ENCODE measurements around the gene EXOC6B.
"Not testable (repeated sequence)": the region's sequence is repeated elsewhere in the genome, so short reads cannot be mapped to it uniquely, and the experiment has no call there.

The EXOC6B gene

GRCh38 chr2:72574886-72575285, 250.9 kb downstream of the EXOC6B start:
- Histone ChIP-seq H3K9me3 (ENCODE audit: control insufficient read depth, low read length) (no peaks in the 10 kb centered on the region), H3K4me3 (ENCODE audit: extremely low read depth, insufficient read depth, low read length, poor library complexity, severe bottlenecking) (no peak overlapping the region), H3K36me3 (ENCODE audit: control insufficient read depth, insufficient read depth, low read length) (peaks cover 5% of the 10 kb centered on the region), H3K4me1 (ENCODE audit: control insufficient read depth, insufficient read depth, low read length, poor library complexity, severe bottlenecking) (peaks cover 11% of the 10 kb centered on the region), H3K27ac (ENCODE audit: low read depth, low read length, severe bottlenecking) (no peak overlapping the region)
- 100% methylated on average over 3 of the region's 3 CpGs; no CpG with 5 or more reads in 1 of the 2 experiments for WGBS, 2 experiments (ENCODE audit: insufficient coverage in 2 of 2)

GRCh38 chr2:72573232-72573631, 252.6 kb downstream of the EXOC6B start:
- H3K36me3 ChIP-seq (ENCODE audit: control insufficient read depth, insufficient read depth, low read length), result peaks cover 5% of the 10 kb centered on the region
- H3K4me1 ChIP-seq (ENCODE audit: control insufficient read depth, insufficient read depth, low read length, poor library complexity, severe bottlenecking), result peaks cover 11% of the 10 kb centered on the region
- no peaks in the 10 kb centered on the region for H3K9me3 ChIP-seq (ENCODE audit: control insufficient read depth, low read length)
- H3K27ac ChIP-seq (ENCODE audit: low read depth, low read length, severe bottlenecking), result no peak overlapping the region
- H3K4me3 ChIP-seq (ENCODE audit: extremely low read depth, insufficient read depth, low read length, poor library complexity, severe bottlenecking), result no peak overlapping the region
- WGBS, 2 experiments (ENCODE audit: insufficient coverage in 2 of 2), result 100% methylated on average over 1 of the region's 1 CpG; no CpG with 5 or more reads in 1 of the 2 experiments

GRCh38 chr2:72572501-72572900, 253.3 kb downstream of the EXOC6B start:
- Histone ChIP-seq H3K9me3 (ENCODE audit: control insufficient read depth, low read length) (no peaks in the 10 kb centered on the region), H3K27ac (ENCODE audit: low read depth, low read length, severe bottlenecking) (no peak overlapping the region), H3K36me3 (ENCODE audit: control insufficient read depth, insufficient read depth, low read length) (peaks cover 5% of the 10 kb centered on the region), H3K4me1 (ENCODE audit: control insufficient read depth, insufficient read depth, low read length, poor library complexity, severe bottlenecking) (peaks cover 11% of the 10 kb centered on the region), H3K4me3 (ENCODE audit: extremely low read depth, insufficient read depth, low read length, poor library complexity, severe bottlenecking) (no peak overlapping the region)
- whole genome bisulfite sequencing, 2 experiments (ENCODE audit: insufficient coverage in 2 of 2), result no CpG with 5 or more reads among the region's 2 CpGs

- no CpG with 5 or more reads among the region's 1 CpG for WGBS, 2 experiments (ENCODE audit: insufficient coverage in 2 of 2)
- Histone ChIP-seq H3K4me1 (ENCODE audit: control insufficient read depth, insufficient read depth, low read length, poor library complexity, severe bottlenecking) (peaks cover 11% of the 10 kb centered on the region), H3K4me3 (ENCODE audit: extremely low read depth, insufficient read depth, low read length, poor library complexity, severe bottlenecking) (no peak overlapping the region), H3K36me3 (ENCODE audit: control insufficient read depth, insufficient read depth, low read length) (peaks cover 5% of the 10 kb centered on the region), H3K27ac (ENCODE audit: low read depth, low read length, severe bottlenecking) (no peak overlapping the region), H3K9me3 (ENCODE audit: control insufficient read depth, low read length) (no peaks in the 10 kb centered on the region)
Measured at GRCh38 chr2:72570413-72570812, 255.4 kb downstream of the EXOC6B start.

GRCh38 chr2:72562451-72563153, 263.2 kb downstream of the EXOC6B start:
- Histone ChIP-seq H3K4me3 (ENCODE audit: extremely low read depth, insufficient read depth, low read length, poor library complexity, severe bottlenecking) (no peak overlapping the region), H3K27ac (ENCODE audit: low read depth, low read length, severe bottlenecking) (peak overlapping the region; percentile 93), H3K36me3 (ENCODE audit: control insufficient read depth, insufficient read depth, low read length) (no peaks in the 10 kb centered on the region), H3K9me3 (ENCODE audit: control insufficient read depth, low read length) (no peaks in the 10 kb centered on the region), H3K4me1 (ENCODE audit: control insufficient read depth, insufficient read depth, low read length, poor library complexity, severe bottlenecking) (peaks cover 30% of the 10 kb centered on the region)
- 33% methylated on average over 1 of the region's 4 CpGs; no CpG with 5 or more reads in 1 of the 2 experiments for WGBS, 2 experiments (ENCODE audit: insufficient coverage in 2 of 2)

GRCh38 chr2:72561621-72562318, 264.1 kb downstream of the EXOC6B start:
- WGBS, 2 experiments (ENCODE audit: insufficient coverage in 2 of 2), result 71% methylated on average over 1 of the region's 4 CpGs; no CpG with 5 or more reads in 1 of the 2 experiments
- Histone ChIP-seq H3K9me3 (ENCODE audit: control insufficient read depth, low read length) (no peaks in the 10 kb centered on the region), H3K36me3 (ENCODE audit: control insufficient read depth, insufficient read depth, low read length) (no peaks in the 10 kb centered on the region)

GRCh38 chr2:72555943-72556342, 269.9 kb downstream of the EXOC6B start:
- WGBS, 2 experiments (ENCODE audit: insufficient coverage in 2 of 2), result 100% methylated on average over 1 of the region's 1 CpG
- no peak overlapping the region for H3K27ac ChIP-seq (ENCODE audit: low read depth, low read length, severe bottlenecking)
- H3K36me3 ChIP-seq (ENCODE audit: control insufficient read depth, insufficient read depth, low read length), result peaks cover 4% of the 10 kb centered on the region
- peaks cover 7% of the 10 kb centered on the region for H3K4me1 ChIP-seq (ENCODE audit: control insufficient read depth, insufficient read depth, low read length, poor library complexity, severe bottlenecking)
- no peaks in the 10 kb centered on the region for H3K9me3 ChIP-seq (ENCODE audit: control insufficient read depth, low read length)
- no peak overlapping the region for H3K4me3 ChIP-seq (ENCODE audit: extremely low read depth, insufficient read depth, low read length, poor library complexity, severe bottlenecking)

More at GRCh38 chr2:72561621-72562318, 264.1 kb downstream of the EXOC6B start:
- no peak overlapping the region for H3K4me3 ChIP-seq (ENCODE audit: extremely low read depth, insufficient read depth, low read length, poor library complexity, severe bottlenecking)
- H3K27ac ChIP-seq (ENCODE audit: low read depth, low read length, severe bottlenecking), result peak overlapping the region; percentile 93
- peaks cover 30% of the 10 kb centered on the region for H3K4me1 ChIP-seq (ENCODE audit: control insufficient read depth, insufficient read depth, low read length, poor library complexity, severe bottlenecking)

- H3K36me3 ChIP-seq (ENCODE audit: control insufficient read depth, insufficient read depth, low read length); H3K9me3 ChIP-seq (ENCODE audit: control insufficient read depth, low read length); H3K4me3 ChIP-seq (ENCODE audit: extremely low read depth, insufficient read depth, low read length, poor library complexity, severe bottlenecking); H3K27ac ChIP-seq (ENCODE audit: low read depth, low read length, severe bottlenecking); H3K4me1 ChIP-seq (ENCODE audit: control insufficient read depth, insufficient read depth, low read length, poor library complexity, severe bottlenecking): not testable (repeated sequence)
- WGBS, 2 experiments (ENCODE audit: insufficient coverage in 2 of 2), result no CpG with 5 or more reads among the region's 1 CpG
Measured at GRCh38 chr2:72555363-72555762, 270.5 kb downstream of the EXOC6B start.

GRCh38 chr2:72554910-72555309, 270.9 kb downstream of the EXOC6B start:
- not testable (repeated sequence) for H3K27ac ChIP-seq (ENCODE audit: low read depth, low read length, severe bottlenecking); H3K9me3 ChIP-seq (ENCODE audit: control insufficient read depth, low read length); H3K4me1 ChIP-seq (ENCODE audit: control insufficient read depth, insufficient read depth, low read length, poor library complexity, severe bottlenecking); H3K4me3 ChIP-seq (ENCODE audit: extremely low read depth, insufficient read depth, low read length, poor library complexity, severe bottlenecking); H3K36me3 ChIP-seq (ENCODE audit: control insufficient read depth, insufficient read depth, low read length)
- no CpG with 5 or more reads among the region's 1 CpG for WGBS, 2 experiments (ENCODE audit: insufficient coverage in 2 of 2)

GRCh38 chr2:72554381-72554780, 271.5 kb downstream of the EXOC6B start:
- H3K4me3 ChIP-seq (ENCODE audit: extremely low read depth, insufficient read depth, low read length, poor library complexity, severe bottlenecking), result no peak overlapping the region
- H3K27ac ChIP-seq (ENCODE audit: low read depth, low read length, severe bottlenecking), result no peak overlapping the region
- H3K36me3 ChIP-seq (ENCODE audit: control insufficient read depth, insufficient read depth, low read length), result peaks cover 4% of the 10 kb centered on the region
- H3K4me1 ChIP-seq (ENCODE audit: control insufficient read depth, insufficient read depth, low read length, poor library complexity, severe bottlenecking), result no peaks in the 10 kb centered on the region
- no peaks in the 10 kb centered on the region for H3K9me3 ChIP-seq (ENCODE audit: control insufficient read depth, low read length)

Data from mesodermal cell (in vitro differentiated cells).